K562 (cell line): Measurements from ENCODE around the gene ESPL1. TPM values are rescaled to one million over a fixed set of nuclear protein-coding genes. Genes with fewer than 3 reads are reported as not detected.

Experiments
- CEBPG ChIP-seq, 3 experiments: fragments of 200-800 bp in 1 of 3; sonication (Bioruptor generic) in 1 of 3; sonication (generic) in 1 of 3; formaldehyde crosslinking in 1 of 3; IDR thresholded peaks in 2 of 3; conservative IDR thresholded peaks in 1 of 3; 2 replicates each; pipeline versions ENCODE4 v1.6.1 to v1.8.0; 2016 to 2022; ENCODE audit warnings: missing compliant biosample characterization in 2 of 3, missing genetic modification characterization in 2 of 3, mild to moderate bottlenecking in 1 of 3, missing genetic modification reagents in 1 of 3
- EP300 ChIP-seq: IDR thresholded peaks from 2 replicates; pipeline ENCODE4 v1.6.1; 2012; ENCODE audit warnings: low read length, improper control_type of control experiment
- KLF16 ChIP-seq: IDR thresholded peaks from 2 replicates; pipeline ENCODE4 v1.6.1; 2016; ENCODE audit warnings: antibody characterized with exemption
- TEAD2 ChIP-seq: fragments of 450-650 bp; IDR thresholded peaks from 2 replicates; pipeline ENCODE4 v1.6.1; 2016; ENCODE audit warnings: missing genetic modification characterization, control low read depth, missing compliant biosample characterization
- ZNF79 ChIP-seq: fragments of 250-450 bp; sonication (Bioruptor Pico); IDR thresholded peaks from 2 replicates; pipeline ENCODE4 v1.4.0; 2020; ENCODE audit warnings: low read depth, mild to moderate bottlenecking, moderate library complexity
- ZZZ3 ChIP-seq: fragments of 450-650 bp; IDR thresholded peaks from 2 replicates; pipeline ENCODE4 v1.6.1; 2016; ENCODE audit warnings: antibody characterized with exemption, mild to moderate bottlenecking, moderate library complexity
- polyA plus RNA-seq, 8 experiments: library from polyadenylated mRNA; depleted of rRNA in 4 of 8; stranded (reverse) in 5 of 8; unstranded in 3 of 8; fragments of >200 nt; fragmentation: Nextera tagmentation in 2 of 8; fragmentation: Illumina TruSeq in 1 of 8; extraction: Ambion mirVana in 2 of 8; extraction: Trizol in 1 of 8; gene quantifications; 2 replicates each; pipeline versions ENCODE4 v1.2.1 to v1.2.3, GENCODE V29; 2011 to 2014; ENCODE audit warnings: inconsistent platforms in 1 of 8, missing spikeins in 1 of 8
- total RNA-seq, 7 experiments: library from RNA; depleted of rRNA in 6 of 7; stranded (reverse); fragments of >200 nt in 6 of 7; fragmentation: Illumina TruSeq in 2 of 7; extraction: Trizol in 2 of 7; gene quantifications; 2 replicates each; pipeline versions ENCODE4 v1.2.1 to v1.2.3, GENCODE V29; 2011 to 2021; ENCODE audit warnings: low replicate concordance in 1 of 7
- TF ChIP-seq, protein P1 (sequence below): sonication (generic); formaldehyde crosslinking; IDR thresholded peaks from 2 replicates; pipeline ENCODE4 v1.8.0; 2023; ENCODE audit warnings: missing genetic modification reagents, mild to moderate bottlenecking, borderline replicate concordance
- TF ChIP-seq, protein P2 (sequence below): fragments of 450-650 bp; formaldehyde crosslinking; IDR thresholded peaks from 2 replicates; pipeline ENCODE4 v1.4.0; 2020; ENCODE audit warnings: mild to moderate bottlenecking, moderate library complexity
- TF ChIP-seq, protein P3 (sequence below): fragments of 450-650 bp; IDR thresholded peaks from 2 replicates; pipeline ENCODE4 v1.6.1; 2017; ENCODE audit warnings: mild to moderate bottlenecking, moderate library complexity
- TF ChIP-seq, protein P4 (sequence below), 3 experiments: fragments of 200-800 bp in 1 of 3; fragments of 250-450 bp in 1 of 3; fragments of 450-650 bp in 1 of 3; sonication (Bioruptor Pico) in 1 of 3; sonication (Bioruptor generic) in 1 of 3; formaldehyde crosslinking in 1 of 3; IDR thresholded peaks; 2 replicates each; pipeline versions ENCODE4 v1.6.1 to v1.8.0; 2016 to 2022; ENCODE audit warnings: mild to moderate bottlenecking in 2 of 3, missing genetic modification characterization in 2 of 3, missing compliant biosample characterization in 1 of 3, moderate library complexity in 1 of 3
- TF ChIP-seq, protein P5 (sequence below): fragments of 450-650 bp; IDR thresholded peaks from 2 replicates; pipeline ENCODE4 v1.6.1; 2014; ENCODE audit warnings: low read depth, mild to moderate bottlenecking, moderate library complexity, borderline replicate concordance

ESPL1 gene
- total and polyA plus RNA-seq, 9 of the 15 experiments (the other 6 are each of a cell fraction or from before 2014, with no cell fraction given): 1.2 to 55.0 (median 18.7) TPM

DNA sequence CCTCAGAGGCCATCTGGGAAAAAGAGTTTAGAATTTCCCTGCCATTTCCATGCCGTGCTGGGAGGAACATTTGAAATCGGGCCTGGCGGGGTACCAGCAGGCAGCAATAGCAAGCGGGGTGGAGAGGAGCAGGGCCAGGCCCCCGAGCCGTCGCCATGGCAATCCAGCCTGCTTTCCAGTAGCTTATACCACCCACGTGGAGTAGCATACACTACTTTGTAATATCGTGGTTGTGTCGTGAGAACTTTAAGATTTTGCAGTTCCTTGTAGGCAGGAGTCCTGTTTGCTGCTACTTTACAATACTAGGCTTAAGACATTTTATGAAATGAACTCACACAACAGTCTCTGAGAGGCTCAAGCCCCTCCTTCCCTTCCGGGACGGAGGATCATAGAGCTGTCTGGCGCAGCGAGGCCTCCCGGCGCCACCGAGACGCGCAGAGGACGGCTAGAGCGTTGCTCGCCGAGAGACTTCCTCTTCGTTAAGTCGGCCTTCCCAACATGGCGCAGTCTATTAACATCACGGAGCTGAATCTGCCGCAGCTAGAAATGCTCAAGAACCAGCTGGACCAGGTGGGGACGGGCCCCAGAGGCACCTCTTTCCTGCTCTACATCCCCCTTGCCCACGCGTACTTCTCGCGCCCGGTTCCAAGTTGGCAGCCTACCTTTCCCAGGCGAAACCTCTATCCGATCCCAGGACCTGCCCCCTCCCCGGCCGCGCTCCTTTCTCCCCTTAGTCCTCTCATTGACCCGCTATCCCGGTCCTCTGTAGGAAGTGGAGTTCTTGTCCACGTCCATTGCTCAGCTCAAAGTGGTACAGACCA, 27.2 kb downstream of the ESPL1 start, which contains the start of gene PFDN5 (continued):
- TF ChIP-seq, protein P1, sequence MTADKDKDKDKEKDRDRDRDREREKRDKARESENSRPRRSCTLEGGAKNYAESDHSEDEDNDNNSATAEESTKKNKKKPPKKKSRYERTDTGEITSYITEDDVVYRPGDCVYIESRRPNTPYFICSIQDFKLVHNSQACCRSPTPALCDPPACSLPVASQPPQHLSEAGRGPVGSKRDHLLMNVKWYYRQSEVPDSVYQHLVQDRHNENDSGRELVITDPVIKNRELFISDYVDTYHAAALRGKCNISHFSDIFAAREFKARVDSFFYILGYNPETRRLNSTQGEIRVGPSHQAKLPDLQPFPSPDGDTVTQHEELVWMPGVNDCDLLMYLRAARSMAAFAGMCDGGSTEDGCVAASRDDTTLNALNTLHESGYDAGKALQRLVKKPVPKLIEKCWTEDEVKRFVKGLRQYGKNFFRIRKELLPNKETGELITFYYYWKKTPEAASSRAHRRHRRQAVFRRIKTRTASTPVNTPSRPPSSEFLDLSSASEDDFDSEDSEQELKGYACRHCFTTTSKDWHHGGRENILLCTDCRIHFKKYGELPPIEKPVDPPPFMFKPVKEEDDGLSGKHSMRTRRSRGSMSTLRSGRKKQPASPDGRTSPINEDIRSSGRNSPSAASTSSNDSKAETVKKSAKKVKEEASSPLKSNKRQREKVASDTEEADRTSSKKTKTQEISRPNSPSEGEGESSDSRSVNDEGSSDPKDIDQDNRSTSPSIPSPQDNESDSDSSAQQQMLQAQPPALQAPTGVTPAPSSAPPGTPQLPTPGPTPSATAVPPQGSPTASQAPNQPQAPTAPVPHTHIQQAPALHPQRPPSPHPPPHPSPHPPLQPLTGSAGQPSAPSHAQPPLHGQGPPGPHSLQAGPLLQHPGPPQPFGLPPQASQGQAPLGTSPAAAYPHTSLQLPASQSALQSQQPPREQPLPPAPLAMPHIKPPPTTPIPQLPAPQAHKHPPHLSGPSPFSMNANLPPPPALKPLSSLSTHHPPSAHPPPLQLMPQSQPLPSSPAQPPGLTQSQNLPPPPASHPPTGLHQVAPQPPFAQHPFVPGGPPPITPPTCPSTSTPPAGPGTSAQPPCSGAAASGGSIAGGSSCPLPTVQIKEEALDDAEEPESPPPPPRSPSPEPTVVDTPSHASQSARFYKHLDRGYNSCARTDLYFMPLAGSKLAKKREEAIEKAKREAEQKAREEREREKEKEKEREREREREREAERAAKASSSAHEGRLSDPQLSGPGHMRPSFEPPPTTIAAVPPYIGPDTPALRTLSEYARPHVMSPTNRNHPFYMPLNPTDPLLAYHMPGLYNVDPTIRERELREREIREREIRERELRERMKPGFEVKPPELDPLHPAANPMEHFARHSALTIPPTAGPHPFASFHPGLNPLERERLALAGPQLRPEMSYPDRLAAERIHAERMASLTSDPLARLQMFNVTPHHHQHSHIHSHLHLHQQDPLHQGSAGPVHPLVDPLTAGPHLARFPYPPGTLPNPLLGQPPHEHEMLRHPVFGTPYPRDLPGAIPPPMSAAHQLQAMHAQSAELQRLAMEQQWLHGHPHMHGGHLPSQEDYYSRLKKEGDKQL (CRISPR knock-in tag): no peak
- TF ChIP-seq CEBPG (CRISPR knock-in tag; IDR thresholded peaks at IDR 0.05): no peak
- TF ChIP-seq CEBPG (tag; conservative IDR thresholded peaks at IDR 0.05 in 1 of 2, IDR thresholded peaks at IDR 0.05 in 1 of 2): no peak
- TF ChIP-seq, protein P2, sequence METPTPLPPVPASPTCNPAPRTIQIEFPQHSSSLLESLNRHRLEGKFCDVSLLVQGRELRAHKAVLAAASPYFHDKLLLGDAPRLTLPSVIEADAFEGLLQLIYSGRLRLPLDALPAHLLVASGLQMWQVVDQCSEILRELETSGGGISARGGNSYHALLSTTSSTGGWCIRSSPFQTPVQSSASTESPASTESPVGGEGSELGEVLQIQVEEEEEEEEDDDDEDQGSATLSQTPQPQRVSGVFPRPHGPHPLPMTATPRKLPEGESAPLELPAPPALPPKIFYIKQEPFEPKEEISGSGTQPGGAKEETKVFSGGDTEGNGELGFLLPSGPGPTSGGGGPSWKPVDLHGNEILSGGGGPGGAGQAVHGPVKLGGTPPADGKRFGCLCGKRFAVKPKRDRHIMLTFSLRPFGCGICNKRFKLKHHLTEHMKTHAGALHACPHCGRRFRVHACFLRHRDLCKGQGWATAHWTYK: no peak
- TF ChIP-seq, protein P3, sequence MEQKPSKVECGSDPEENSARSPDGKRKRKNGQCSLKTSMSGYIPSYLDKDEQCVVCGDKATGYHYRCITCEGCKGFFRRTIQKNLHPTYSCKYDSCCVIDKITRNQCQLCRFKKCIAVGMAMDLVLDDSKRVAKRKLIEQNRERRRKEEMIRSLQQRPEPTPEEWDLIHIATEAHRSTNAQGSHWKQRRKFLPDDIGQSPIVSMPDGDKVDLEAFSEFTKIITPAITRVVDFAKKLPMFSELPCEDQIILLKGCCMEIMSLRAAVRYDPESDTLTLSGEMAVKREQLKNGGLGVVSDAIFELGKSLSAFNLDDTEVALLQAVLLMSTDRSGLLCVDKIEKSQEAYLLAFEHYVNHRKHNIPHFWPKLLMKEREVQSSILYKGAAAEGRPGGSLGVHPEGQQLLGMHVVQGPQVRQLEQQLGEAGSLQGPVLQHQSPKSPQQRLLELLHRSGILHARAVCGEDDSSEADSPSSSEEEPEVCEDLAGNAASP: no peak
- TF ChIP-seq, protein P4, sequence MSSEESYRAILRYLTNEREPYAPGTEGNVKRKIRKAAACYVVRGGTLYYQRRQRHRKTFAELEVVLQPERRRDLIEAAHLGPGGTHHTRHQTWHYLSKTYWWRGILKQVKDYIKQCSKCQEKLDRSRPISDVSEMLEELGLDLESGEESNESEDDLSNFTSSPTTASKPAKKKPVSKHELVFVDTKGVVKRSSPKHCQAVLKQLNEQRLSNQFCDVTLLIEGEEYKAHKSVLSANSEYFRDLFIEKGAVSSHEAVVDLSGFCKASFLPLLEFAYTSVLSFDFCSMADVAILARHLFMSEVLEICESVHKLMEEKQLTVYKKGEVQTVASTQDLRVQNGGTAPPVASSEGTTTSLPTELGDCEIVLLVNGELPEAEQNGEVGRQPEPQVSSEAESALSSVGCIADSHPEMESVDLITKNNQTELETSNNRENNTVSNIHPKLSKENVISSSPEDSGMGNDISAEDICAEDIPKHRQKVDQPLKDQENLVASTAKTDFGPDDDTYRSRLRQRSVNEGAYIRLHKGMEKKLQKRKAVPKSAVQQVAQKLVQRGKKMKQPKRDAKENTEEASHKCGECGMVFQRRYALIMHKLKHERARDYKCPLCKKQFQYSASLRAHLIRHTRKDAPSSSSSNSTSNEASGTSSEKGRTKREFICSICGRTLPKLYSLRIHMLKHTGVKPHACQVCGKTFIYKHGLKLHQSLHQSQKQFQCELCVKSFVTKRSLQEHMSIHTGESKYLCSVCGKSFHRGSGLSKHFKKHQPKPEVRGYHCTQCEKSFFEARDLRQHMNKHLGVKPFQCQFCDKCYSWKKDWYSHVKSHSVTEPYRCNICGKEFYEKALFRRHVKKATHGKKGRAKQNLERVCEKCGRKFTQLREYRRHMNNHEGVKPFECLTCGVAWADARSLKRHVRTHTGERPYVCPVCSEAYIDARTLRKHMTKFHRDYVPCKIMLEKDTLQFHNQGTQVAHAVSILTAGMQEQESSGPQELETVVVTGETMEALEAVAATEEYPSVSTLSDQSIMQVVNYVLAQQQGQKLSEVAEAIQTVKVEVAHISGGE (CRISPR knock-in tag; IDR thresholded peaks at IDR 0.05): no peak
- TF ChIP-seq TEAD2: no peak
- no peak for TF ChIP-seq ZNF79 (CRISPR knock-in tag)
- TF ChIP-seq EP300: peak; percentile 7; the same call in 1 of the 2 replicates
- no peak for TF ChIP-seq KLF16
- peak; percentile 82 for TF ChIP-seq ZZZ3
- TF ChIP-seq, protein P5, sequence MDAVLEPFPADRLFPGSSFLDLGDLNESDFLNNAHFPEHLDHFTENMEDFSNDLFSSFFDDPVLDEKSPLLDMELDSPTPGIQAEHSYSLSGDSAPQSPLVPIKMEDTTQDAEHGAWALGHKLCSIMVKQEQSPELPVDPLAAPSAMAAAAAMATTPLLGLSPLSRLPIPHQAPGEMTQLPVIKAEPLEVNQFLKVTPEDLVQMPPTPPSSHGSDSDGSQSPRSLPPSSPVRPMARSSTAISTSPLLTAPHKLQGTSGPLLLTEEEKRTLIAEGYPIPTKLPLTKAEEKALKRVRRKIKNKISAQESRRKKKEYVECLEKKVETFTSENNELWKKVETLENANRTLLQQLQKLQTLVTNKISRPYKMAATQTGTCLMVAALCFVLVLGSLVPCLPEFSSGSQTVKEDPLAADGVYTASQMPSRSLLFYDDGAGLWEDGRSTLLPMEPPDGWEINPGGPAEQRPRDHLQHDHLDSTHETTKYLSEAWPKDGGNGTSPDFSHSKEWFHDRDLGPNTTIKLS: peak; percentile 89
